ENCODE results near the gene ETV3L. TPM values are rescaled to one million over a fixed set of nuclear protein-coding genes. Genes with fewer than 3 reads are reported as not detected.

The ETV3L gene
- total and polyA plus RNA-seq, 2 of the 8 experiments (the other 6 are each of a cell fraction or from before 2014, with no cell fraction given), result 0.17 to 0.26 TPM

- Histone ChIP-seq H4K20me1 (replicated peaks in 1 of 2; ENCODE audit: control insufficient read depth in 1 of 2, insufficient read depth in 2 of 2, low read length in 2 of 2) (no peaks in the 10 kb centered on the region), H3K23me2 (ENCODE audit: low read depth, low read length) (no peaks in the 10 kb centered on the region), H4K91ac (replicated peaks; ENCODE audit: insufficient read length, low read length) (no peak overlapping the region), H3K56ac (replicated peaks; ENCODE audit: insufficient read length, low read depth, low read length) (no peak overlapping the region), H3K4me1 (replicated peaks in 1 of 4; ENCODE audit: control insufficient read depth in 3 of 4, insufficient read depth in 4 of 4, low read length in 3 of 4) (peaks cover 0 to 7% (median under 1%) of the 10 kb centered on the region in 4 experiments; a peak in 4 of 7 replicates), H3K23ac (ENCODE audit: insufficient read length) (no peak overlapping the region), H4K5ac (ENCODE audit: insufficient read length, low read depth, low read length) (no peak overlapping the region), H2BK12ac (ENCODE audit: low read depth, low read length) (peak overlapping the region; percentile 50; the same call in 1 of the 2 replicates), H3K18ac (ENCODE audit: extremely low read depth, low read length) (peak overlapping the region; percentile 19), H4K8ac (ENCODE audit: extremely low read depth, insufficient read depth, low read length) (no peak overlapping the region), H2AK5ac (ENCODE audit: low read depth, low read length) (peak overlapping the region; percentile 82; the same call in 1 of the 2 replicates), H3K79me2 (ENCODE audit: control insufficient read depth in 1 of 2, insufficient read depth in 2 of 2, low read length in 2 of 2) (no peaks in the 10 kb centered on the region), H3K9me3 (ENCODE audit: insufficient read depth in 2 of 2, low read depth in 1 of 2, low read length in 1 of 2) (no peaks in the 10 kb centered on the region), H2BK20ac (ENCODE audit: low read length) (no peak overlapping the region), H3K4me2 (ENCODE audit: insufficient read depth in 1 of 2, low read depth in 2 of 2, low read length in 2 of 2) (no peak overlapping the region), H3K4ac (replicated peaks; ENCODE audit: insufficient read length, low read depth, low read length) (peak overlapping the region; percentile 15), H3K36me3 (ENCODE audit: control insufficient read depth in 2 of 4, insufficient read depth in 4 of 4, low read length in 3 of 4) (no peaks in the 10 kb centered on the region), H2BK5ac (ENCODE audit: low read depth, low read length) (peak overlapping the region; percentile 44; the same call in 1 of the 2 replicates), H2BK15ac (ENCODE audit: low read length) (0 out of 2 replicates have a peak overlapping the region, but pooled peaks have one; percentile 92), H3K27me3 (replicated peaks in 1 of 4; ENCODE audit: control insufficient read depth in 3 of 4, extremely low read depth in 1 of 4, insufficient read depth in 3 of 4, low read length in 3 of 4) (peaks cover 0 to 3% (median 1%) of the 10 kb centered on the region in 4 experiments; a peak in 3 of 7 replicates), H3K14ac (ENCODE audit: insufficient read length) (no peak overlapping the region), H3K4me3 (ENCODE audit: extremely low read depth in 1 of 4, insufficient read depth in 2 of 4, low read depth in 3 of 4, low read length in 4 of 4) (no peak overlapping the region), H3K79me1 (ENCODE audit: low read depth, low read length) (no peaks in the 10 kb centered on the region), H3K9ac (replicated peaks in 1 of 4; ENCODE audit: extremely low read depth in 1 of 4, low read depth in 3 of 4, low read length in 3 of 4) (no peak overlapping the region), H3K27ac (ENCODE audit: low read depth, low read length) (no peak overlapping the region), H2AFZ (ENCODE audit: low read length) (no peak overlapping the region), H2BK120ac (replicated peaks; ENCODE audit: low read depth, low read length) (no peak overlapping the region)
- CTCF ChIA-PET (ENCODE audit: partially characterized antibody), result interaction anchor here (0.6 to 8.1 kb wide), 5 partner anchors 11 to 759 kb away, joined by 3 to 52 read pairs (median 7); no protein-coding TSS in a partner anchor
- FAIRE-seq (no peak), DNase-seq (ENCODE audit: low read depth in 1 of 2, low spot score in 2 of 2) (no peak)
- WGBS, 2 experiments (ENCODE audit: extremely low coverage in 1 of 2, insufficient coverage in 1 of 2, insufficient read length in 1 of 2, insufficient replicate concordance in 2 of 2, low coverage in 1 of 2, low lambda C conversion rate in 2 of 2, missing lambda C conversion rate in 1 of 2), result 94% methylated on average over 5 of the region's 6 CpGs; no CpG with 5 or more reads in 1 of the 2 experiments
- POLR2A ChIA-PET (ENCODE audit: partially characterized antibody), result interaction anchor here (1.2 to 2.2 kb wide), 3 partner anchors 8 to 20 kb away, joined by 3 to 6 read pairs (median 5); no protein-coding TSS in a partner anchor
- TF ChIP-seq GABPA (IDR thresholded peaks at IDR 0.05; ENCODE audit: borderline replicate concordance, insufficient read depth, low read length) (no peak), CHD1 (IDR thresholded peaks at IDR 0.05; ENCODE audit: low read depth, low read length) (no peak)
Measured at GRCh38 chr1:157105988-157106812, 6.6 kb upstream of the ETV3L start.
